Astrocyte of the hippocampus (primary cell): Measurements from ENCODE around the gene VAT1L.
A peak's percentile ranks its signal among the peaks of the same experiment; 100 is the strongest.
"Not testable (repeated sequence)": the region's sequence is repeated elsewhere in the genome, so short reads cannot be mapped to it uniquely, and the experiment has no call there.

Experiments
- DNase-seq: peaks from one replicate; pipeline ENCODE4 v3.0.0; 2011; ENCODE audit warnings: low read depth, low spot score

Gene VAT1L

GRCh38 chr16:77992381-77992780 lies 204.0 kb downstream of the VAT1L start:
- DNase-seq: not testable (repeated sequence)

- DNase-seq: peak; percentile 60
Observed at GRCh38 chr16:77993111-77993985, 205.0 kb downstream of the VAT1L start.

- no peak for DNase-seq
Observed at GRCh38 chr16:77995843-77996455, 207.6 kb downstream of the VAT1L start.

GRCh38 chr16:77998350-77999023 lies 210.1 kb downstream of the VAT1L start:
- no peak for DNase-seq

GRCh38 chr16:78001451-78002025 lies 213.2 kb downstream of the VAT1L start:
- no peak for DNase-seq

GRCh38 chr16:78002915-78003538 lies 214.7 kb downstream of the VAT1L start:
- DNase-seq: peak; percentile 94

GRCh38 chr16:78004517-78004916 lies 216.2 kb downstream of the VAT1L start:
- no peak for DNase-seq

- DNase-seq: no peak
Observed at GRCh38 chr16:78005881-78006280, 217.5 kb downstream of the VAT1L start.

- no peak for DNase-seq
Observed at GRCh38 chr16:78007121-78007520, 218.8 kb downstream of the VAT1L start.

GRCh38 chr16:78022347-78023060 lies 234.1 kb downstream of the VAT1L start, which contains the start of gene CLEC3A:
TSS of gene CLEC3A (plus strand) at chr16:78022548. CDS start at chr16:78022627, 79 bp downstream.
- peak; percentile 56 for DNase-seq

GRCh38 chr16:78024159-78024558 lies 235.8 kb downstream of the VAT1L start:
- no peak for DNase-seq

- no peak for DNase-seq
Observed at GRCh38 chr16:78025631-78026030, 237.3 kb downstream of the VAT1L start.

GRCh38 chr16:78028018-78028417 lies 239.7 kb downstream of the VAT1L start:
- no peak for DNase-seq
